Left ventricle myocardium inferior (tissue), 1 donor: Measurements from ENCODE around the gene PDGFB. TPM values are rescaled to one million over a fixed set of nuclear protein-coding genes. Genes with fewer than 3 reads are reported as not detected.

Experiments used
- DNase-seq: peaks from one replicate; pipeline ENCODE4 v3.0.0-alpha.2; 2020
- H3K27ac ChIP-seq: fragments of 200-600 bp; replicated peaks from 2 replicates; pipeline ENCODE4 v1.8.0; 2021
- H3K27me3 ChIP-seq: fragments of 200-600 bp; 2 replicates; pipeline ENCODE4 v1.8.0; 2021; ENCODE audit warnings: low read depth
- H3K36me3 ChIP-seq: fragments of 200-600 bp; 2 replicates; pipeline ENCODE4 v1.8.0; 2021
- H3K4me1 ChIP-seq: fragments of 200-600 bp; 2 replicates; pipeline ENCODE4 v1.8.0; 2021
- H3K4me3 ChIP-seq: fragments of 200-600 bp; 2 replicates; pipeline ENCODE4 v1.8.0; 2021; ENCODE audit warnings: mild to moderate bottlenecking, moderate library complexity
- H3K9me3 ChIP-seq: fragments of 200-600 bp; replicated peaks from 2 replicates; pipeline ENCODE4 v1.8.0; 2021
- CTCF ChIP-seq: fragments of 200-600 bp; IDR thresholded peaks from 2 replicates; pipeline ENCODE4 v1.8.0; 2021; ENCODE audit warnings: antibody characterized with exemption, mild to moderate bottlenecking, borderline replicate concordance
- intact Hi-C: fragments of 100-400 bp; cut with micrococcal nuclease; formaldehyde crosslinking; loops from one replicate; pipeline ENCODE4 v1.11.0; 2022
- total RNA-seq: library from RNA; stranded (reverse); fragmentation: NEBNext Ultra II Directional; extraction: Animal tissue kit (Norgen Biotek cat#: 25700); gene quantifications from one replicate; pipeline ENCODE4 v1.2.1, GENCODE V29; 2021
- donor health status: DM: no; HTN: yes; CAD: no; lungs with severe emphysema.

The PDGFB gene
- total RNA-seq, 1 donor from 2014 or later: 17.2 TPM

- Histone ChIP-seq H3K9me3 (no peaks in the 10 kb centered on the region), H3K4me3 (no peak overlapping the region), H3K36me3 (no peaks in the 10 kb centered on the region), H3K27me3 (no peaks in the 10 kb centered on the region), H3K4me1 (peaks cover 49% of the 10 kb centered on the region), H3K27ac (peak overlapping the region; percentile 92)
- no peak for TF ChIP-seq CTCF
- no peak for DNase-seq
- intact Hi-C loops: no loop called here
Observed at GRCh38 chr22:39255449-39256185, 10.8 kb upstream of the PDGFB start.

GRCh38 chr22:39254789-39255298 lies 10.1 kb upstream of the PDGFB start:
- TF ChIP-seq CTCF: no peak
- Histone ChIP-seq H3K27ac (peak overlapping the region; percentile 92), H3K9me3 (no peaks in the 10 kb centered on the region), H3K4me1 (peaks cover 56% of the 10 kb centered on the region), H3K27me3 (no peaks in the 10 kb centered on the region), H3K4me3 (no peak overlapping the region), H3K36me3 (no peaks in the 10 kb centered on the region)
- DNase-seq: no peak
- intact Hi-C loops: no loop called here

- H3K4me1 ChIP-seq: peaks cover 64% of the 10 kb centered on the region
Observed at GRCh38 chr22:39254122-39254521, 9.3 kb upstream of the PDGFB start.

GRCh38 chr22:39253435-39254070 lies 8.8 kb upstream of the PDGFB start:
- no peaks in the 10 kb centered on the region for H3K9me3 ChIP-seq
- no peak for TF ChIP-seq CTCF
- H3K4me1 ChIP-seq: peaks cover 68% of the 10 kb centered on the region
- DNase-seq: peak; percentile 67
- H3K4me3 ChIP-seq: peak overlapping the region; percentile 48
- H3K36me3 ChIP-seq: no peaks in the 10 kb centered on the region
- H3K27ac ChIP-seq: peak overlapping the region; percentile 92
- no peaks in the 10 kb centered on the region for H3K27me3 ChIP-seq
- intact Hi-C loops: no loop called here

More at GRCh38 chr22:39254122-39254521, 9.3 kb upstream of the PDGFB start:
- H3K4me3 ChIP-seq: peak overlapping the region; percentile 48
- no peak for DNase-seq
- H3K9me3 ChIP-seq: no peaks in the 10 kb centered on the region
- no peaks in the 10 kb centered on the region for H3K36me3 ChIP-seq
- no peaks in the 10 kb centered on the region for H3K27me3 ChIP-seq
- peak overlapping the region; percentile 92 for H3K27ac ChIP-seq
- TF ChIP-seq CTCF: no peak
- intact Hi-C loops: no loop called here

- Histone ChIP-seq H3K4me3 (peak overlapping the region; percentile 48), H3K36me3 (no peaks in the 10 kb centered on the region), H3K9me3 (no peaks in the 10 kb centered on the region), H3K27ac (peak overlapping the region; percentile 92), H3K27me3 (no peaks in the 10 kb centered on the region), H3K4me1 (peaks cover 71% of the 10 kb centered on the region)
- TF ChIP-seq CTCF: no peak
- intact Hi-C loops: no loop called here
- no peak for DNase-seq
Observed at GRCh38 chr22:39252461-39253434, 8.0 kb upstream of the PDGFB start.
